Stimulated activated CD4-positive, alpha-beta T cell treated with anti-CD3 and anti-CD28 coated beads, Interleukin-15, amount 100 ng/mL, for 1 hour (primary cell): Measurements from ENCODE around the gene TUBB1.
A peak's percentile ranks its signal among the peaks of the same experiment; 100 is the strongest.

Source experiments
- DNase-seq, 2 donors: peaks; one replicate each; pipeline ENCODE4 v3.0.0-alpha.2; 2020; ENCODE audit warnings: low read depth in 1 of 2, low spot score in 1 of 2

The TUBB1 gene

GRCh38 chr20:59042151-59042795, 23.0 kb downstream of the TUBB1 start, which contains the start of gene PRELID3B:
Gene PRELID3B, minus strand, starts transcription at chr20:59042786. Its CDS starts 56 bp downstream, at chr20:59042730.
- DNase-seq, result no peak

- DNase-seq, result peak; percentile 92 to 94
These were observed 23.8 kb downstream of the TUBB1 start for GRCh38 chr20:59042796-59043631.

- DNase-seq, result no peak
These were observed 24.5 kb downstream of the TUBB1 start for GRCh38 chr20:59043698-59044097.

- no peak for DNase-seq
These were observed 25.1 kb downstream of the TUBB1 start for GRCh38 chr20:59044295-59044694.

- DNase-seq, result no peak
These were observed 25.6 kb downstream of the TUBB1 start for GRCh38 chr20:59044796-59045195.

- no peak for DNase-seq
These were observed 27.6 kb downstream of the TUBB1 start for GRCh38 chr20:59046862-59047261.

- DNase-seq, result no peak
These were observed 28.9 kb downstream of the TUBB1 start for GRCh38 chr20:59047938-59048680.

- DNase-seq, result no peak
These were observed 29.4 kb downstream of the TUBB1 start for GRCh38 chr20:59048681-59049030.

- DNase-seq, result no peak
These were observed 31.2 kb downstream of the TUBB1 start for GRCh38 chr20:59050437-59050836.

- no peak for DNase-seq
These were observed 32.5 kb downstream of the TUBB1 start for GRCh38 chr20:59051666-59052185.

- DNase-seq, result no peak
These were observed 36.1 kb downstream of the TUBB1 start for GRCh38 chr20:59055302-59055701.

GRCh38 chr20:59062081-59062480, 42.9 kb downstream of the TUBB1 start:
- DNase-seq, result no peak

GRCh38 chr20:59063358-59064213, 44.4 kb downstream of the TUBB1 start:
- DNase-seq, result no peak

- no peak for DNase-seq
These were observed 45.0 kb downstream of the TUBB1 start for GRCh38 chr20:59064214-59064722.

GRCh38 chr20:59068534-59068933, 49.3 kb downstream of the TUBB1 start:
- DNase-seq, result no peak

GRCh38 chr20:59069026-59069425, 49.8 kb downstream of the TUBB1 start:
- DNase-seq, result no peak

GRCh38 chr20:59071216-59071615, 52.0 kb downstream of the TUBB1 start:
- no peak for DNase-seq

- DNase-seq, result no peak
These were observed 54.4 kb downstream of the TUBB1 start for GRCh38 chr20:59073582-59073981.

- no peak for DNase-seq
These were observed 55.2 kb downstream of the TUBB1 start for GRCh38 chr20:59074456-59074855.

- DNase-seq, result no peak
These were observed 56.8 kb downstream of the TUBB1 start for GRCh38 chr20:59075934-59076508.
